HG03521 (cell line): ENCODE results near the gene GCH1.
"Not testable (repeated sequence)": the region's sequence is repeated elsewhere in the genome, so short reads cannot be mapped to it uniquely, and the experiment has no call there.

Experiments
- ATAC-seq: cut with Tn5 transposase; IDR thresholded peaks from one replicate; pipeline ENCODE4 v1.9.1; 2021; ENCODE audit warnings: mild to moderate bottlenecking, moderate library complexity; ENCODE audit not compliant: unreplicated experiment

Gene GCH1

DNA sequence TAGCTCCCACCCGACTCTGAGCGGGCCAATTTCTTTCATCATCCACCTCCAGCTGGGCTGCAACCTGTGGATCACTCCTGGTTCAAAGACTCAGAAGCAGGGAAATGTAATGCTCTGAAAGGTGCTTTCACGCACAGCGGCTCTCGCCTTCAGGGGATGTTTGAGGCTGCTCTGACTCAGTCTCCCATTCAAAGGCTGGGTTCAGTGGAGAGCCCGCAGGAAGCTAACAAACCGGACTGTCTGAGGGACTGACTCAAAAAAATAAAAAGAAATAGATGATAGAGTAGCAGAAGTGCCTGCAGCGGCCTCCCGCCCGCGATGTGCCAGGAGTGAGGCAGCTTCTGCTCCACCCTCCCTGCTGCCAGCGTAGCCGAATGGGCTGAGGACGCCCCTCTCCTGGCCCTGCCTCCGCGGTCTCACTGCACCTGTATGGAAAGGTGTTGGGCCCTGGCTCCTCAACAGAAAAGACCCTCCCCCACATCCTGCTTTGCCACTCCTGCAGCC lies 98.0 kb downstream of the GCH1 start:
- no peak for ATAC-seq

GRCh38 chr14:54803926-54804537 lies 98.6 kb downstream of the GCH1 start:
- ATAC-seq, result no peak

- ATAC-seq, result no peak
These were observed 99.2 kb downstream of the GCH1 start for GRCh38 chr14:54803396-54803795.

- not testable (repeated sequence) for ATAC-seq
These were observed 101.1 kb downstream of the GCH1 start for GRCh38 chr14:54801482-54801881.

DNA sequence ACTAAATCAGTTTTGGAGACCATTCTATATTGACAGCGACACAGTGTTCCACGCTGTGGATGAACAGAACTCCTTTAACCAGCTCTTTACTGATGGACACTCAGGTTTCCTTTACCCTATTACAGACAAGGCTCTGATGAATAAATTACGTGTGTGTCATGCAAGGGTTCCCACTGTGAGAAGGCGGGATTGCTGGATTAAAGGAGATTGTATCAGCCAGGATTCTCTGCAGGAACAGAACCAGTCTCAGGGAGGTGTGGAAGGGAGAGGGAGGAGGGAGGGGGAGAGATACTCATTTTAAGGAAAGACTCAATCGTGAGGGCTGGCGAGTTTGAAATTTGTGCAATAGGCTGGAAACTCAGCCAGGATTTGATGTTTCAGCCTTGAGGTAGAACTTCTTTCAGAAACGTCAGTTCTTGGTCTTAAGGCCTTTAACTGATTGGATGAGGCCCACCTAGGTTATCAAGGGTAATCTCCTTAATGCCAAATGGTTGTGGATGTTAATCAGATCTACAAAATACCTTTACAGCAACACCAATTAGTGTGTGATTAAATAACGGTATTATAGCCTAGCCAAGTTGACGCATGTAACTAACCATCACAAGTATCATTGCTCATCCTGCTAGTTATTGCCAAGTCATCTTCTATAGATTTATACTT lies 104.0 kb downstream of the GCH1 start:
- ATAC-seq, result no peak

DNA sequence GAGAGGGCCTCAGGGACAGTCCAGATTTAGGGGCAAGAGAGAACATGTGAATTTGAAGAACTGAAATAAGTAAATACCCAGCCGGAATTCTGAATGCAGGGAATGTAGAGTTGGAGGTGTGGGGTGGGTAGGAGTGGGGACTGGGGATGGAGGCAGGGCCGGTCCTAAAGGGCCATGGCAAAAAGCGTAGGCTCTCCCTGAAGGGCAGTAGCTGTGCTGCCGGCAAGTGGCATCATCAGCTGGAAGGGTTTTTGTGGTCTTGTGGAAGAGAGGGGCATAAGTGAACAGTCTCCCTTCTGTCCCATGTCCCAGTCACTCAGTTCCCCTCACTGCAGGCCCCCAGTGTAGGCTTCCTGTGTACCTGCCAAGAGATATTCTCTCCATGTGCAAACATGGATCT lies 104.6 kb downstream of the GCH1 start:
- ATAC-seq, result no peak

- no peak for ATAC-seq
These were observed 105.1 kb downstream of the GCH1 start for GRCh38 chr14:54797556-54797955.

GRCh38 chr14:54796961-54797360 lies 105.7 kb downstream of the GCH1 start:
- no peak for ATAC-seq

DNA sequence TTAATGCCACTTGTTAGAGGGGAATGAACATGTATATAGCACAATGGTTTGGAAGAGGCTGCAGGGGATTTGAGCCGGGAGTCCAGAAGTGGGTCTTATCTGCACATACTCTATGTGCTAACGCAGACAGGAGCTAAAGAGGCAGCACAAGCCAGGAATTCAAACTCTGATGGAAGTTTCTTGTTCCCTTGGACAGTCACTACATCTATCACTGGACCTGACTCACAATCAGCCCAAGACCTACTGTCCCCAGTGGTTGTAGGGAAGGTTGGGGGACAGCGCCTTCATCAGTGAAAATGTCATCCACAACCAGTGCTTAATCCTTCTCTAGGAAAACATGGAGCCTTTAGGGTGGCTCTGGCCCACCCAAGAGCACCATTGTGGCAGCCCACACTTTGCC lies 107.8 kb downstream of the GCH1 start:
- ATAC-seq, result no peak

DNA sequence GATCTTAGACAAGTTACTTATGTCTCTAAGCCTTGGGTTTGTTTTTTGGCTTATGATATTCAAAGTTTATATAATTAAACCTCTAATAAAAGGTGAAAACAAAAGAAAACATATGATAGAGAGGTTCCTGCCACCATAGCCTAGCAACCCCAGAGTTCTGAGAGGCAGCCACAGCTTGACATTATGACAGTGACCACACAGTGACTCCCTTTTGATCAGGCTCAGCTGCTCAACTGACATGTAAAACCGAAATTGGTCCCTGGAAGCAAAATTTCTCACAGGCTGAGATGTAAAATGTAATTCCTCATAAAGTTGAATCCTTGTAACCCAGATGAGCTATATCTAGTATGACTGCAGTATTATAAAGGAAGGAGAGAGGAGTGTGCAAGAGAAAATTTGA lies 108.5 kb downstream of the GCH1 start:
- no peak for ATAC-seq

GRCh38 chr14:54792288-54792687 lies 110.3 kb downstream of the GCH1 start:
- no peak for ATAC-seq
